Activated T-cell treated with anti-CD3 and anti-CD28 coated beads for 24 hours (primary cell): Measurements from ENCODE around the gene TNFSF10.
"Not testable (repeated sequence)": the region's sequence is repeated elsewhere in the genome, so short reads cannot be mapped to it uniquely, and the experiment has no call there.

Experiments
- DNase-seq: peaks from one replicate; pipeline ENCODE4 v3.0.0-alpha.2; 2020; ENCODE audit warnings: low read depth

Gene TNFSF10

GRCh38 chr3:172522871-172523818 lies at the start of gene TNFSF10:
TNFSF10 (minus strand) TSS chr3:172523430; CDS start chr3:172523384, 46 bp downstream.
- DNase-seq: peak; percentile 41

DNA sequence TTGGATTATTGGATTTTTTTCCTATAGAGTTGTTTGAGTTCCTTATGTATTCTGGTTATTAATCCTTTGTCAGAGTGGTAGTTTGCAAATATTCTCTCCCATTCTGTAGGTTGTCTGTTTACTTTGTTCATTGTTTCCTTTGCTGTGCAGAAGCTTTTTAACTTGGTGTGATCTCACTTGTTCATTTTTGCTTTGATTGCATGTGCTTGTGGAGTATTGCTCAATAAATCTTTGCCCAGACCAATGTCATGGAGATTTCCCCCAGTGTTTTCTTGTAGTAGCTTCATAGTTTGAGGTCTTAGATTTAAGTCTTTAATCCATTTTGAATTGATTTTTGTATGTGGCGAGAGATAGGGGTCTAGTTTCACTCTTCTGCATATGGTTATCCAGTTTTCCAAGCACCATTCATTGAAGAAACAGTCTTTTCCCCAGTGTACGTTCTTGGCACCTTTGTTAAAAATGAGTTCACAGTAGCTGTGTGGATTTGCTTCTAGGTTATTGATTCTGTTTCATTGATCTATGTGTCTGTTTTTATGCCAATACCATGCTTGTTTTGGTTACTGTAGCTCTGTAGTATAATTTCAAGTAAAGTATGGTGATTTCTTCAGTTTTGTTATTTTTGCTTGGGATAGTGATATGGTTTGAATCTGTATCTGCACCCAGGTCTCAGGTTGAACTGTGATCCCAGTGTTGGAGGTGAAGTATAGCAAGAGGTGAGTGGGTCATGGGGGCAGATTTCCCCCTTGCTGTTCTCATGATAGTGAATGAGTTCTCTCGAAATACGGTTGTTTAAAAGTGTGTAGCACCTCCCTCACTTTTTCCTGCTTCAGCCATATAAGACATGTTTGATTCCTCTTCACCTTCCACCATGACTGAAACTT lies 46.1 kb upstream of the TNFSF10 start:
- DNase-seq: no peak

GRCh38 chr3:172568701-172569100 lies 45.5 kb upstream of the TNFSF10 start:
- no peak for DNase-seq

- not testable (repeated sequence) for DNase-seq
Measured at GRCh38 chr3:172566785-172567184, 43.6 kb upstream of the TNFSF10 start.

DNA sequence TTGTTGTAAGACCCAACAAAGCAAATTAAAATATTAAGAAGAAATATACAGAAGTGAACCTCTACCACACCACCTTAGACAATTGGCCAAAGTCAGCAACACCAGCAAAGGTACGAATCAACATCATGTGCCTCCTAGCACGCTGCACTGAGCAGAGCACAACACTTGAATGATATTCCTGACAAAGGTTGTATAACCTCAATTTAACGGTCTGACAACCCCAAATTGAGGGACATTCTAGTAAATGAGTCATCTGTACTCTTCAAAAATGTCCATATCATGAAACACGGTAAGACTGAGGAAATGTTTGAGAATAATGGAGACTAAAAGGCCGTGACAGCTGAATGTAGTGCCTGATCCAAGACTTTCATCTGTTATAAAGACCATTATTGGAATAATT lies 41.3 kb upstream of the TNFSF10 start:
- no peak for DNase-seq

- DNase-seq: peak; percentile 16
Measured at GRCh38 chr3:172562871-172563865, 39.9 kb upstream of the TNFSF10 start.

GRCh38 chr3:172561897-172562640 lies 38.8 kb upstream of the TNFSF10 start:
- DNase-seq: no peak

- DNase-seq: no peak
Measured at GRCh38 chr3:172560586-172560985, 37.4 kb upstream of the TNFSF10 start.

- DNase-seq: no peak
Measured at GRCh38 chr3:172560026-172560425, 36.8 kb upstream of the TNFSF10 start.

DNA sequence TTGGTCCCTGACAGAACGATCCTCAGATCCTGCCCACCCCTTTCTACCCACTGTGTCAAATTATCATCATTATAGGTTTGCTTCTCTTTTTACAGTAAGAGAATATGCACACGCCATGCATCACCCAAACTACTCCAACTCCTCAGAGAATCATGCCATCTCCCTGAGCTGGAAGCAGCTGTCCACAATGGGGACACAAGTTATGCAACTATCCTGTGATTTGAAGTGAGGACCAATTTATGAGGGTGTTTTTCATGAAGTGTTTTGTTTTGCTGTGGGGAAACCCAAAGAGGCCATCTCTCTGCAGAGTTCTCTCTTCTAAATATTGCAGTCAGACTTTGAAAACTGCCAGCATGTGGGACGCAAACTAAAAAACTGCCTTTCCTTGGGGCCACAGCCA lies 35.8 kb upstream of the TNFSF10 start:
- no peak for DNase-seq

- no peak for DNase-seq
Measured at GRCh38 chr3:172557515-172558220, 34.4 kb upstream of the TNFSF10 start.

DNA sequence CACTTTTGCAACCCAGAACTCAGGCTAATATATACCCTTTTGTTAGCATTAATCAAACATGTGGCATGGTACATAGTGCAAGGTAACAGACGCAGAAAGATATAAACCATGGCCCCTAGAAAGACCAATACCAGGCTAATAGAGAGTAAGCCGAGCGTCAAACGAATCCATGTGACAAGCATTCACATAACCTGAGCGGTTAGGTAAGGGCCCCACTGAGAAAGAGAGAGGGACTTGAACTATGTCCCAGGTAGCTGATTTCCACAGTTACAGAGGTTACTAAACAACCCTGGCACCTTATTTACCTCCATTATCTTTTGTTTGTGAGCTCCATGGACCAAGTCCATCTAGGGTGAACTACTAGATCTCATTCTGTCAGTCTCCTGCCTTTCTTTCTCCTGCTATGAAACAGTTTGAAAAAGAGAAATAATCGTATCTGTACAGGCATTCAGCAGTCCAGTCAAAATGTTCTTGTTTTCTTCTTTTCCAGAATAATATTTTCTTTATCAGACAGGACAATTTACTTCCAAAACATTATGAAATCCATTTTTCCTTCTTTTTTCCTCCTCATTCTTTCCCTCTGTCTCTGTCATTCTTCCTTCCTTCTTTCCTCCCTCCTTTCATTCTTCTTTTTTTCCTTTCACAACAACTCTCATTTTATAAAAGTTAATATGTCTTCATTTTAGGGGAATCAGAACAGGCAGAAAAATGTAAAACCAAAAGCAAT lies 30.5 kb upstream of the TNFSF10 start:
- no peak for DNase-seq

- no peak for DNase-seq
Measured at GRCh38 chr3:172552607-172553006, 29.4 kb upstream of the TNFSF10 start.

GRCh38 chr3:172551874-172552273 lies 28.6 kb upstream of the TNFSF10 start:
- no peak for DNase-seq

DNA sequence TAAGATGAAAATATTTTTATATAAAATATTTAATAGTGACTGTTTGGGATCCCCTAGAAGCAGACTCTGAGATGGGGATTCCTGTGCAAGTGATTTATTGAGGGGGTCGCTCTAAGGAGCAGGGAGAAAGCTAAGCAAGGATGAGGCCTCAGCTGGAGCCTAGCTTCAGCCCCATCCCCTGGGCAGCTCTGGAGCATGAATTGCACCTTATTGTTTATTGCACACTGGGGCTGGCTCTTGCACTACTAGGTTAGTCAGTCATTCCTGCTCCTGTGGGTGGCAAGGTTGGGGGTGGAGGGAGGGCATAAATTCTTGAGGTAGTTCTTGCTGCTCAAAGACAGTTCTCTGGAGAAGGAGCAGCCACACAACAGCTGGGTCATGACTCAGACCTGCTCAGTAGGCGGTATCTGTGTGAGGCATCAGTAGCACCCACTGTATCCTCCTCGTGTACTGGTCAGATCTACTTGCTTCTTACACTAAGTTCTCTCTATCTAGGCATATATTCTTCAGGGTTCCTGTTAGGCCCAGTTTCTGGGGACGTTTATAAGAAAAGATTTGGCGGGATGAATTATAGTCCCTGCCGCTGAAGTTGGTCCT lies 27.2 kb upstream of the TNFSF10 start:
- peak; percentile 71 for DNase-seq

- no peak for DNase-seq
Measured at GRCh38 chr3:172549144-172549543, 25.9 kb upstream of the TNFSF10 start.

DNA sequence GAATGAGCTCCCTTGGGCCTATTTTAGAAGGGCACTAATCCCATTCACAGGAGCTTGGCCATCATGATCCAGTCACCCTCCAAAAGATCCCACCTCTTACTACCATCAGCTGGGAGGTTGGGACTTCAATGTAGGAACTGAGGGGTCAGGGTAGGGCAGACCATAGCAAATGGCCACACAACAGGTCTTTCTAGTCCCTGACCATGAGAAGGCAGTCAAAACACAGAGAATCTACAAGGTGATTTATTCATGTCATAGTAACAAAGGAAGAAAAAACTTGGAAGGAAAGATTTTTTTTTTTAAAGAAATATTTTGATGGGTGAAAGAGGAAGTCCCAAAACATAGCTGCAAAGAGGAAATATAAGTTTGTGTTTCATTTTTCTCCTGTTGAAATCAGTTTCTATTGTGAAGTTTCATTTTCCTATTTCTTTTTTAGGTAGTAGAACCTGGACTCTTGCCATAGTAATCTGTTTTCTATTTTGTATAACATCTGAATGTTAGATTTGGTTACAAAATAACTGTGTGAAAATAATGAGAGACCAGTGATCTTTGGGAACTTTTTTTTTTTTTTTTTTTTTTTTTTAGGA lies 23.5 kb upstream of the TNFSF10 start:
- DNase-seq: no peak

DNA sequence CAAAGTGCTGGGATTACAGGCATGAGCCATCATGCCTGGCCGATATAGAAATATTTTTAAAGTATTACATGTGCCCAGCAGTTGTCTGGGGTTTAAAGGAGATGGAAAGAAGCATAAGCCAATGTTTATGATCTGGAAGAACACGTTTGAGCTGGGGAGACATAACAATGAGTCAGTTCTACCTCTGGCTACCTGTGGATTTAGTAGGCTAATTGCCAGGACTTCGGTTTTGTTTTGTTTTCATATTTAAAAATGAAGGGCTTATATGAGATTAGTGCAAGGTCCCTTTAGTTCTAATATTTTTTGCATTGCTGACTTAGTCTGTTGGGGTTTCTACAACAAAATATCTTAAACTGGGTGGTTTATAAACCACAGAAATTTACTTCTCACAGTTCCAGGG lies 22.9 kb upstream of the TNFSF10 start:
- no peak for DNase-seq

DNA sequence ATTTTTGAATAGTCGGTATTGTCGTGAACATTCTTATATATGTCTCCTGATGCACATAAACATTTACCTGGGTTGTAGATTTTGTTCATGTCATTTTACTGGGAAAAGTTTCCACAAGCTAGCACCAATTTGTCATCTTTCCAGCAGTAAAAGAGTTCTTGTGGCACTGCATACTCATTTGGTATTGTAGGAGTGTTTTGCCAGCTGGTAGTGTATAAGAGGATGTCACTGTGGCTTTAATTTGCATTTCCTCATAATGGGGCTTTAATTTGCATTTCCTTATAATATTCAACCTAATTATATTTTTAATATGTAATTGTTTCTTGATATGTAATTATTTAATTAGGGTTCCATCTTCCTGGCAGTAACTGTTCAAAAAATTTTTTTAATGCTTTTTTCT lies 21.2 kb upstream of the TNFSF10 start:
- DNase-seq: no peak
